HepG2 (cell line): ENCODE measurements around the gene SESN2. TPM values are rescaled to one million over a fixed set of nuclear protein-coding genes. Genes with fewer than 3 reads are reported as not detected.

ENCODE experiments used
- ARID4A ChIP-seq: sonication (generic); formaldehyde crosslinking; IDR thresholded peaks from 2 replicates; pipeline ENCODE4 v1.5.0; 2020; ENCODE audit warnings: mild to moderate bottlenecking, missing genetic modification reagents, borderline replicate concordance
- ELF1 ChIP-seq: sonication (generic); formaldehyde crosslinking; IDR thresholded peaks from 2 replicates; pipeline ENCODE4 v1.4.0; 2020; ENCODE audit warnings: missing genetic modification reagents
- EP300 ChIP-seq, 3 experiments: sonication (generic) in 1 of 3; formaldehyde crosslinking in 1 of 3; IDR thresholded peaks; 2 replicates each; pipeline versions ENCODE4 v1.5.1 to v1.6.1; 2011 to 2020; ENCODE audit warnings: low read depth in 2 of 3, low read length in 2 of 3, borderline replicate concordance in 1 of 3, improper control_type of control experiment in 1 of 3, mild to moderate bottlenecking in 1 of 3, missing genetic modification reagents in 1 of 3, moderate library complexity in 1 of 3
- FOSL2 ChIP-seq: sonication (generic); formaldehyde crosslinking; IDR thresholded peaks from 2 replicates; pipeline ENCODE4 v1.4.0; 2020; ENCODE audit warnings: missing genetic modification reagents
- FOXA3 ChIP-seq: IDR thresholded peaks from 2 replicates; pipeline ENCODE4 v1.6.1; 2016; ENCODE audit warnings: missing genetic modification reagents, missing compliant biosample characterization
- FOXC1 ChIP-seq: sonication (generic); formaldehyde crosslinking; IDR thresholded peaks from 2 replicates; pipeline ENCODE4 v1.8.0; 2022; ENCODE audit warnings: mild to moderate bottlenecking, missing genetic modification reagents, borderline replicate concordance
- GABPB1 ChIP-seq: IDR thresholded peaks from 2 replicates; pipeline ENCODE4 v1.6.1; 2016; ENCODE audit warnings: mild to moderate bottlenecking, missing genetic modification reagents, moderate library complexity, missing compliant biosample characterization
- GTF3A ChIP-seq: sonication (generic); formaldehyde crosslinking; conservative IDR thresholded peaks from 2 replicates; pipeline ENCODE4 v1.4.0; 2020; ENCODE audit warnings: mild to moderate bottlenecking, missing genetic modification reagents
- MAFK ChIP-seq, 2 experiments: IDR thresholded peaks in 1 of 2; conservative IDR thresholded peaks in 1 of 2; 2 replicates each; pipeline ENCODE4 v1.6.1; 2011; ENCODE audit warnings: improper control_type of control experiment in 2 of 2, low read length in 2 of 2
- MYC ChIP-seq: sonication (generic); formaldehyde crosslinking; IDR thresholded peaks from 2 replicates; pipeline ENCODE4 v1.9.0; 2021; ENCODE audit warnings: missing genetic modification reagents, borderline replicate concordance
- SYNCRIP ChIP-seq: fragments of 200-400 bp; formaldehyde crosslinking; IDR thresholded peaks from 2 replicates; pipeline ENCODE4 v1.6.1; 2018; ENCODE audit warnings: mild to moderate bottlenecking, low read depth, low read length; ENCODE audit not compliant: insufficient read depth
- THYN1 ChIP-seq: sonication (generic); formaldehyde crosslinking; IDR thresholded peaks from 2 replicates; pipeline ENCODE4 v1.8.1; 2023; ENCODE audit warnings: low read depth, mild to moderate bottlenecking, moderate library complexity, missing genetic modification reagents, borderline replicate concordance
- ZBTB34 ChIP-seq: sonication (generic); formaldehyde crosslinking; IDR thresholded peaks from 2 replicates; pipeline ENCODE4 v1.8.0; 2022; ENCODE audit warnings: mild to moderate bottlenecking, missing genetic modification reagents
- ZFP36L2 ChIP-seq: sonication (generic); formaldehyde crosslinking; IDR thresholded peaks from 2 replicates; pipeline ENCODE4 v1.4.0; 2020; ENCODE audit warnings: missing genetic modification reagents
- ZGPAT ChIP-seq: IDR thresholded peaks from 2 replicates; pipeline ENCODE4 v1.6.1; 2016; ENCODE audit warnings: mild to moderate bottlenecking
- ZKSCAN8 ChIP-seq: IDR thresholded peaks from 2 replicates; pipeline ENCODE4 v1.6.1; 2016; ENCODE audit warnings: borderline replicate concordance, missing genetic modification reagents, missing compliant biosample characterization
- ZMAT3 ChIP-seq: sonication (generic); formaldehyde crosslinking; conservative IDR thresholded peaks from 2 replicates; pipeline ENCODE4 v1.7.0; 2021; ENCODE audit warnings: missing genetic modification reagents
- ZNF234 ChIP-seq: sonication (generic); formaldehyde crosslinking; conservative IDR thresholded peaks from 2 replicates; pipeline ENCODE4 v1.5.1; 2020; ENCODE audit warnings: mild to moderate bottlenecking, missing genetic modification reagents
- ZNF546 ChIP-seq: sonication (generic); formaldehyde crosslinking; conservative IDR thresholded peaks from 2 replicates; pipeline ENCODE4 v1.8.1; 2023; ENCODE audit warnings: mild to moderate bottlenecking, missing genetic modification reagents
- ZNF629 ChIP-seq: sonication (generic); formaldehyde crosslinking; conservative IDR thresholded peaks from 2 replicates; pipeline ENCODE4 v1.5.0; 2020; ENCODE audit warnings: missing genetic modification reagents
- ZNF713 ChIP-seq: sonication (generic); formaldehyde crosslinking; IDR thresholded peaks from 2 replicates; pipeline ENCODE4 v1.4.0; 2020; ENCODE audit warnings: mild to moderate bottlenecking, missing genetic modification reagents
- ZNF782 ChIP-seq: sonication (generic); formaldehyde crosslinking; IDR thresholded peaks from 2 replicates; pipeline ENCODE4 v1.4.0; 2020; ENCODE audit warnings: missing genetic modification reagents, mild to moderate bottlenecking, borderline replicate concordance
- polyA plus RNA-seq, 8 experiments: library from polyadenylated mRNA; depleted of rRNA in 3 of 8; stranded (reverse) in 7 of 8; unstranded in 1 of 8; fragments of >200 nt; fragmentation: Illumina TruSeq in 4 of 8; extraction: Trizol in 4 of 8; gene quantifications; 2 replicates each; pipeline versions ENCODE4 v1.2.1 to v1.2.3, GENCODE V29; 2011 to 2016; ENCODE audit warnings: low read depth in 4 of 8, missing spikeins in 1 of 8, mixed read lengths in 1 of 8; ENCODE audit not compliant: insufficient read depth in 1 of 8
- total RNA-seq, 5 experiments: library from RNA; depleted of rRNA; stranded (reverse); fragments of >200 nt; fragmentation: Illumina TruSeq; extraction: Trizol; gene quantifications; 2 replicates each; pipeline ENCODE4 v1.2.3, GENCODE V29; 2016; ENCODE audit warnings: low read depth in 1 of 5

Gene SESN2
- total and polyA plus RNA-seq, 2 of the 13 experiments (the other 11 are each of a cell fraction or from before 2014, with no cell fraction given) = 13.2 to 19.1 TPM

- TF ChIP-seq ARID4A (CRISPR knock-in tag) (0 out of 2 replicates have a peak, but pooled peaks have one; percentile 3), THYN1 (CRISPR knock-in tag) (no peak), FOXC1 (no peak), MYC (CRISPR knock-in tag) (0 out of 2 replicates have a peak, but pooled peaks have one; percentile 34), FOSL2 (CRISPR knock-in tag) (peak; percentile 23; the same call in 1 of the 2 replicates), ZNF629 (CRISPR knock-in tag) (peak; percentile 79), ZKSCAN8 (no peak), ZNF782 (CRISPR knock-in tag) (no peak), ZGPAT (CRISPR knock-in tag) (0 out of 2 replicates have a peak, but pooled peaks have one; percentile 36), ZBTB34 (CRISPR knock-in tag) (0 out of 2 replicates have a peak, but pooled peaks have one; percentile 52), MAFK (conservative IDR thresholded peaks at IDR 0.05 in 1 of 2, IDR thresholded peaks at IDR 0.05 in 1 of 2; ENCODE audit: low read length in 2 of 2) (no peak), EP300 (IDR thresholded peaks at IDR 0.05; ENCODE audit: low read depth in 2 of 2, low read length in 2 of 2) (0 out of 4 replicates have a peak, but pooled peaks of 1 of the 2 experiments have one; percentile 22), EP300 (CRISPR knock-in tag; IDR thresholded peaks at IDR 0.05; ENCODE audit: borderline replicate concordance) (no peak), FOXA3 (CRISPR knock-in tag) (0 out of 2 replicates have a peak, but pooled peaks have one; percentile 17), GABPB1 (CRISPR knock-in tag) (no peak), GTF3A (CRISPR knock-in tag) (no peak), ZFP36L2 (CRISPR knock-in tag) (no peak), ZNF234 (no peak), ZMAT3 (CRISPR knock-in tag) (no peak), ZNF546 (CRISPR knock-in tag) (no peak), SYNCRIP (no peak), ELF1 (CRISPR knock-in tag) (no peak), ZNF713 (CRISPR knock-in tag) (no peak)
Measured at GRCh38 chr1:28290851-28291250, 31.5 kb downstream of the SESN2 start (continued).
